MCF 10A (cell line): ENCODE results near the gene IFIT3. TPM values are rescaled to one million over a fixed set of nuclear protein-coding genes. Genes with fewer than 3 reads are reported as not detected.

ENCODE experiments used
- BruUV-seq: library from RNA; stranded (reverse); fragments of 400-500 nt; replicated peaks from 2 replicates; lab custom pipeline; 2021; lab: Mats Ljungman, UMichigan
- CTCF ChIA-PET: fragments of 300-600 bp; sonication (Branson Sonifier 250); formaldehyde crosslinking; extraction: SDS; loops from one replicate; lab custom pipeline; 2021; ENCODE audit warnings: antibody characterized with exemption, inconsistent platforms; lab: Yijun Ruan, JAX
- POLR2A ChIA-PET: fragments of 300-600, 350-650 bp; sonication (Branson Sonifier 250); formaldehyde crosslinking; extraction: SDS; loops from one replicate; lab custom pipeline; 2020; ENCODE audit warnings: antibody characterized with exemption, inconsistent platforms; lab: Yijun Ruan, JAX
- DNase-seq: peaks from one replicate; pipeline ENCODE4 v3.0.0-alpha.2; 2018; ENCODE audit not compliant: unreplicated experiment
- H3K27ac Mint-ChIP-seq: one replicate; pipeline ENCODE4 v1.8.0; 2022; ENCODE audit warnings: mild to moderate bottlenecking, low read depth, mixed read lengths; ENCODE audit not compliant: unreplicated experiment
- H3K27me3 Mint-ChIP-seq: one replicate; pipeline ENCODE4 v1.8.0; 2022; ENCODE audit warnings: mixed read lengths; ENCODE audit not compliant: insufficient read depth, unreplicated experiment
- H3K36me3 Mint-ChIP-seq: one replicate; pipeline ENCODE4 v1.8.0; 2022; ENCODE audit warnings: mild to moderate bottlenecking, moderate library complexity, mixed read lengths; ENCODE audit not compliant: insufficient read depth, unreplicated experiment
- H3K4me1 Mint-ChIP-seq: one replicate; pipeline ENCODE4 v1.8.0; 2022; ENCODE audit warnings: mixed read lengths; ENCODE audit not compliant: insufficient read depth, unreplicated experiment
- H3K4me3 Mint-ChIP-seq: one replicate; pipeline ENCODE4 v1.8.0; 2022; ENCODE audit warnings: mild to moderate bottlenecking, moderate library complexity, mixed read lengths; ENCODE audit not compliant: unreplicated experiment
- H3K9me3 Mint-ChIP-seq: one replicate; pipeline ENCODE4 v1.8.0; 2022; ENCODE audit warnings: mixed read lengths; ENCODE audit not compliant: unreplicated experiment
- intact Hi-C: fragments of 100-400 bp; cut with micrococcal nuclease; formaldehyde crosslinking; loops from 2 replicates; pipeline ENCODE4 v1.14.1; 2022
- total RNA-seq: library from RNA; stranded (reverse); gene quantifications from 2 replicates; pipeline ENCODE4 v1.2.3, GENCODE V29; 2022
- TF ChIP-seq, protein P1 (sequence below): fragments of 200-600 bp; IDR thresholded peaks from one replicate; pipeline ENCODE4 v1.8.0; 2022; ENCODE audit warnings: antibody characterized with exemption, mild to moderate bottlenecking; ENCODE audit not compliant: unreplicated experiment

Gene IFIT3
- total RNA-seq, 1 experiment from 2014 or later = 1.4 TPM

DNA sequence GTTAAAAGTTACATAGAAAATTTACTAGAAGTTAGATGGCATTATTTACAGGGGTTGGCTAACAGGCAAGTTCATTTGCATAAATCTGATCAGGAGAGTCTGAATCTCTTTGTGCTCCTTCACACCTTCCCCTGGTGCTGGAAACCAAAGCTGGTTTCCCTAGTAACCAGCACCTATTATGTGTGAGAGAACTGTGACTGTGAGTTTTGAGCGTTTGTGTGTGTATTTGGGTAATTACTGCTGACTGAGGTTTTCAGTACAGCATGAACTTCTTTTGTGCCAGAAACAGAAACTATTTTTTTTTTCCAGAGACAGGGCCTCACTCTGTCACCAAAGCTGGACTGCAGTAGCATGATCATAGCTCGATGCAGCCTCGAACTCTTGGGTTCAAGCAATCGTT lies 39.7 kb downstream of the IFIT3 start:
- TF ChIP-seq, protein P1, sequence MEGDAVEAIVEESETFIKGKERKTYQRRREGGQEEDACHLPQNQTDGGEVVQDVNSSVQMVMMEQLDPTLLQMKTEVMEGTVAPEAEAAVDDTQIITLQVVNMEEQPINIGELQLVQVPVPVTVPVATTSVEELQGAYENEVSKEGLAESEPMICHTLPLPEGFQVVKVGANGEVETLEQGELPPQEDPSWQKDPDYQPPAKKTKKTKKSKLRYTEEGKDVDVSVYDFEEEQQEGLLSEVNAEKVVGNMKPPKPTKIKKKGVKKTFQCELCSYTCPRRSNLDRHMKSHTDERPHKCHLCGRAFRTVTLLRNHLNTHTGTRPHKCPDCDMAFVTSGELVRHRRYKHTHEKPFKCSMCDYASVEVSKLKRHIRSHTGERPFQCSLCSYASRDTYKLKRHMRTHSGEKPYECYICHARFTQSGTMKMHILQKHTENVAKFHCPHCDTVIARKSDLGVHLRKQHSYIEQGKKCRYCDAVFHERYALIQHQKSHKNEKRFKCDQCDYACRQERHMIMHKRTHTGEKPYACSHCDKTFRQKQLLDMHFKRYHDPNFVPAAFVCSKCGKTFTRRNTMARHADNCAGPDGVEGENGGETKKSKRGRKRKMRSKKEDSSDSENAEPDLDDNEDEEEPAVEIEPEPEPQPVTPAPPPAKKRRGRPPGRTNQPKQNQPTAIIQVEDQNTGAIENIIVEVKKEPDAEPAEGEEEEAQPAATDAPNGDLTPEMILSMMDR = no peak
- H3K27me3 Mint-ChIP-seq = no peaks in the 10 kb centered on the region
- ChIA-PET POLR2A (interaction anchor here (0.6 to 1.8 kb wide), 8 partner anchors 22 to 158 kb away, joined by 3 to 5 read pairs (median 3); partner anchors contain the start of genes IFIT5 and LIPA), CTCF (interaction anchor here (0.6 to 3.5 kb wide), 10 partner anchors 11 to 468 kb away, joined by 3 to 40 read pairs (median 6); partner anchors contain the start of gene IFIT5)
- no peaks in the 10 kb centered on the region for H3K36me3 Mint-ChIP-seq
- DNase-seq = no peak
- H3K4me1 Mint-ChIP-seq = no peaks in the 10 kb centered on the region
- H3K4me3 Mint-ChIP-seq = no peak overlapping the region
- no peak overlapping the region for H3K27ac Mint-ChIP-seq
- no TSS peak for BruUV-seq
- intact Hi-C loops = no loop called here
- H3K9me3 Mint-ChIP-seq = no peaks in the 10 kb centered on the region

DNA sequence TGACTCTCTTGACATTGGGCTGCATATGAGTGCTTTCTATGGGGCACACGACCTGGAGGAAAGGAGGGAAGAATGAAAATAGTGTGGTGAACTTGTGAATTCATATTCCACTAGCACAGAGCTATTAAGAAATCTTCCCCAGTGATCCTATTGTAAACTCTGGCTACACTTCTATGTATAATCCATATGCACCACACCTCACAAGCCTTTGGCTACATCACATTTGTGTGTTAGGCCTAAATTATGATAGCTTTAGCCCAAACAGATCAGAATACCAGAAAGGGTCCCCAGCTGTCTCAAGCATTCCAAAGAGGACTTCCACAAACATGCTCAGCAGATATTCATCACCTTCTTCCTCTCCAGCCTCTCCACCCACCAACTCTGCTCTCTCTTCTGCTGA lies 40.3 kb downstream of the IFIT3 start:
- no peaks in the 10 kb centered on the region for H3K27me3 Mint-ChIP-seq
- TF ChIP-seq, protein P1 = no peak
- ChIA-PET CTCF (interaction anchor here (1.0 to 3.5 kb wide), 12 partner anchors 12 to 374 kb away, joined by 3 to 40 read pairs (median 12); partner anchors contain the start of genes IFIT2 and IFIT5), POLR2A (interaction anchor here (0.6 to 2.1 kb wide), 9 partner anchors 17 to 158 kb away, joined by 3 to 10 read pairs (median 3); partner anchors contain the start of genes IFIT3, IFIT5 and LIPA)
- H3K9me3 Mint-ChIP-seq = no peaks in the 10 kb centered on the region
- DNase-seq = no peak
- H3K4me3 Mint-ChIP-seq = no peak overlapping the region
- no peak overlapping the region for H3K27ac Mint-ChIP-seq
- BruUV-seq = no TSS peak
- no peaks in the 10 kb centered on the region for H3K4me1 Mint-ChIP-seq
- no peaks in the 10 kb centered on the region for H3K36me3 Mint-ChIP-seq
- intact Hi-C loops = loop anchor here (2.0 kb wide), 1 partner anchor 65 kb away; the partner anchor contains the start of gene IFIT2

DNA sequence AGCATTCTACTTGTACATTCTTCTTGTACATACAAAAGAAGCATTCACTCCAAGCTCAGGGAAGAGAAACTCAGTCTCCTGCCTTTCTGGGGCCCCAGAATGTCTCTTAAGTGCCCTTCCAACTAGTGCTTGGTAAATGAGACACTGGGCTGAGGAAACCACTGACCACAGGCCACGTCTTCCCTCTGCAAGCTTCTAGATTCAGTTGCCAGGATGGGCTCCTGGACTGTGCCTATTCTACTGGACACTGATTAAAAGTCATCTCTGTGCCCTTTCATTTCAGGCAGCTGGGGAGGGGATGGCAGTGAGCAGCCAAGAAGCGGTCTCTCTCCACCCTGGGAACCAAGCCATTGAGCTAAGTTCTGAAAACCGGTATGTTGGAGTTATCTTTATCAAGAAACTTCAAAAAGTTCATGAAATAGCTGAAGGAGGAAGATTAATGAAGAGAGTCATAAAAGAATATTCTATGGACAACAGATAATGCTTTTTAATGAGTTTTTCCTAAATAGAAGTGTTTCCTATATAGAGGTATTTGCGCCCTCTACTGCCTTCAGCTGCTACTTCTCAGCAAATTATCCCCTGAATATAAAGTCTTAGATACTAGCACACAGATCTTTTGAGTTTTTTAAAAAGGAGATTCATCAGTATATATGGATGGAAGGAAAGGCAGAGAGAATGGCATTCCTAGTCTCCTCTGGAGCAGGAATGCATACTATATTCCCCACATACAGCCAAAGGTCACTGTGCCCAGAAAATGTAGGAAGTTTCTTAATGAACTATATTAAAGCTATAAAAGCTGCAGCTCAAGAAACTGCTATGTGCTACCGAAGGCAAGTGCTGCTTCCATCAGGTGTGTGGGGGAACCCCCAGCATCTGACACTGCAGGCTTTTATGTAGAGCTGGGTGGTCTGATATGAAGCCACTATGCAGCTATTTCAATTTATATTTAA lies 41.6 kb downstream of the IFIT3 start:
- H3K27ac Mint-ChIP-seq = no peak overlapping the region
- no peaks in the 10 kb centered on the region for H3K36me3 Mint-ChIP-seq
- H3K27me3 Mint-ChIP-seq = no peaks in the 10 kb centered on the region
- peaks cover 5% of the 10 kb centered on the region for H3K4me1 Mint-ChIP-seq
- intact Hi-C loops = loop anchor here (1.0 to 2.0 kb wide), 2 partner anchors 67 to 74 kb away; partner anchors contain the start of gene IFIT2
- H3K9me3 Mint-ChIP-seq = no peaks in the 10 kb centered on the region
- DNase-seq = peak; percentile 51
- no peak overlapping the region for H3K4me3 Mint-ChIP-seq
- ChIA-PET POLR2A (interaction anchor here (0.6 to 2.1 kb wide), 11 partner anchors 18 to 445 kb away, joined by 3 to 15 read pairs (median 4); partner anchors contain the start of genes IFIT1, IFIT2, IFIT3 and LIPA), CTCF (interaction anchor here (0.5 to 3.5 kb wide), 45 partner anchors 9 to 1841 kb away, joined by 3 to 40 read pairs (median 4); partner anchors contain the start of genes CH25H, IFIT1, IFIT1B and IFIT2)
- TF ChIP-seq, protein P1 = peak; percentile 51
- BruUV-seq = no TSS peak
